Neural cell (in vitro differentiated cells): ENCODE data around the gene DFFA. TPM values are rescaled to one million over a fixed set of nuclear protein-coding genes. Genes with fewer than 3 reads are reported as not detected.

Source experiments
- H2AFZ ChIP-seq: fragments of 200-600, 300-800 bp; sonication (generic), shearing (Covaris generic); 2 replicates; pipeline ENCODE4 v1.6.0; 2014; ENCODE audit warnings: low read depth, mild to moderate bottlenecking, antibody characterized with exemption, low read length, moderate library complexity
- H3F3A ChIP-seq: fragments of 200-600 bp; shearing (Covaris generic); 2 replicates; pipeline ENCODE4 v1.6.1; 2016; ENCODE audit warnings: mild to moderate bottlenecking, moderate library complexity, mixed read lengths, antibody characterized with exemption, low read length; ENCODE audit not compliant: insufficient read depth, poor library complexity, severe bottlenecking
- H3K27ac ChIP-seq: fragments of 200-600, 300-800 bp; sonication (generic), shearing (Covaris generic); 2 replicates; pipeline ENCODE4 v1.5.1; 2014; ENCODE audit warnings: mild to moderate bottlenecking, low read length, moderate library complexity
- H3K27me3 ChIP-seq: fragments of 300-800, 200-600 bp; sonication (generic), shearing (Covaris generic); 2 replicates; pipeline ENCODE4 v1.6.0; 2014; ENCODE audit warnings: mild to moderate bottlenecking, low read depth, low read length, moderate library complexity; ENCODE audit not compliant: insufficient read depth
- H3K36me3 ChIP-seq: fragments of 300-800, 200-600 bp; sonication (generic), shearing (Covaris generic); 2 replicates; pipeline ENCODE4 v1.5.1; 2014; ENCODE audit warnings: mild to moderate bottlenecking, antibody characterized with exemption, low read length, moderate library complexity; ENCODE audit not compliant: insufficient read depth
- H3K4me2 ChIP-seq: fragments of 300-800, 200-600 bp; sonication (generic), shearing (Covaris generic); 2 replicates; pipeline ENCODE4 v1.6.0; 2014; ENCODE audit warnings: mild to moderate bottlenecking, low read length
- H3K4me3 ChIP-seq: fragments of 300-800, 200-600 bp; sonication (generic), shearing (Covaris generic); 2 replicates; pipeline ENCODE4 v1.5.1; 2014; ENCODE audit warnings: mild to moderate bottlenecking, low read length, moderate library complexity
- H3K79me2 ChIP-seq: fragments of 200-600 bp; shearing (Covaris generic); replicated peaks from 2 replicates; pipeline ENCODE4 v1.6.0; 2014; ENCODE audit warnings: mild to moderate bottlenecking, low read length, moderate library complexity; ENCODE audit not compliant: insufficient read depth
- H3K9ac ChIP-seq: fragments of 300-800, 200-600 bp; sonication (generic), shearing (Covaris generic); 2 replicates; pipeline ENCODE4 v1.6.1; 2016; ENCODE audit warnings: mild to moderate bottlenecking, low read length, mixed read lengths
- H3K9me2 ChIP-seq: fragments of 200-600 bp; shearing (Covaris generic); 2 replicates; pipeline ENCODE4 v1.6.1; 2016; ENCODE audit warnings: mild to moderate bottlenecking, low read length, mixed read lengths; ENCODE audit not compliant: insufficient read depth
- H3K9me3 ChIP-seq: fragments of 200-600, 300-800 bp; sonication (generic), shearing (Covaris generic); 2 replicates; pipeline ENCODE4 v1.6.1; 2016; ENCODE audit warnings: mild to moderate bottlenecking, mixed run types, low read length, moderate library complexity, mixed read lengths
- H4K20me1 ChIP-seq: fragments of 200-600 bp; shearing (Covaris generic); 2 replicates; pipeline ENCODE4 v1.6.1; 2016; ENCODE audit warnings: mild to moderate bottlenecking, mixed run types; ENCODE audit not compliant: insufficient read depth
- EP300 ChIP-seq: fragments of 450-650 bp; conservative IDR thresholded peaks from 2 replicates; pipeline ENCODE4 v1.6.1; 2014; ENCODE audit warnings: antibody characterized with exemption, mild to moderate bottlenecking, moderate library complexity; ENCODE audit not compliant: poor library complexity, severe bottlenecking
- EZH2 ChIP-seq: fragments of 200-600, 300-800 bp; shearing (Covaris generic), sonication (generic); IDR thresholded peaks from 2 replicates; pipeline ENCODE4 v1.6.1; 2014; ENCODE audit warnings: antibody characterized with exemption, low read length, borderline replicate concordance, mild to moderate bottlenecking; ENCODE audit not compliant: insufficient read depth, poor library complexity, severe bottlenecking
- MXI1 ChIP-seq: fragments of 450-650 bp; conservative IDR thresholded peaks from 2 replicates; pipeline ENCODE4 v1.6.1; 2014; ENCODE audit warnings: antibody characterized with exemption, mild to moderate bottlenecking; ENCODE audit not compliant: poor library complexity, severe bottlenecking
- POLR2AphosphoS5 ChIP-seq: IDR thresholded peaks from 2 replicates; pipeline ENCODE4 v1.6.1; 2012
- RAD21 ChIP-seq: fragments of 450-650 bp; conservative IDR thresholded peaks from 2 replicates; pipeline ENCODE4 v1.6.1; 2014; ENCODE audit warnings: antibody characterized with exemption, mild to moderate bottlenecking, moderate library complexity
- SMC3 ChIP-seq: fragments of 450-650 bp; conservative IDR thresholded peaks from 2 replicates; pipeline ENCODE4 v1.6.1; 2014; ENCODE audit warnings: antibody characterized with exemption, mild to moderate bottlenecking, moderate library complexity; ENCODE audit not compliant: poor library complexity
- TAF1 ChIP-seq: IDR thresholded peaks from 2 replicates; pipeline ENCODE4 v1.6.1; 2012; ENCODE audit warnings: low read depth
- polyA plus RNA-seq: library from polyadenylated mRNA; depleted of rRNA; stranded (reverse); fragments of >200 nt; gene quantifications from 2 replicates; pipeline ENCODE4 v1.2.3, GENCODE V29; 2014
- TF ChIP-seq, protein P1 (sequence below): IDR thresholded peaks from 2 replicates; pipeline ENCODE4 v1.6.1; 2012; ENCODE audit warnings: borderline replicate concordance
- TF ChIP-seq, protein P2 (sequence below): fragments of 450-650 bp; IDR thresholded peaks from 2 replicates; pipeline ENCODE4 v1.5.1; 2014; ENCODE audit warnings: antibody characterized with exemption, mild to moderate bottlenecking, moderate library complexity; ENCODE audit not compliant: poor library complexity, severe bottlenecking

DFFA gene
- polyA plus RNA-seq, 1 donor from 2014 or later, result 32.7 TPM

DNA sequence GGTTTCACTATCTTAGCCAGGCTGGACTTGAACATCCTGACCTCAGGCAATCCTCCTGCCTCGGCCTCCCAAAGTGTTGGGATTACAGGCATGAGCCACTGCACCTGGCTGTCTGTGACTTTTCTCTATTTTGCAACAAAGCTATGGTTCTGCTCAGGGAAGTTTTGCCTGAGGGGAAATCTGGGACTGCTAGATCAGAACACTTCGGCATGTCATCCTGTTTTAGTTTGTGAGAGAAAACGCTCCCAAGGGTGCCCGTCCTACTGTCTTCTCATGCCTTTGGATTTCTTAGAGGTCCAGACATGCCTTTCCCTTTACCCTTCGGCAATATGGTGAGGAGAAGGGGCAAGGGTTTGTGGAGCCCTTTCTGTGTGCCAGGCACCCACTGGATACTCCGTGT, 28.1 kb downstream of the DFFA start (continued):
- TF ChIP-seq SMC3 (no peak), MXI1 (no peak)

DNA sequence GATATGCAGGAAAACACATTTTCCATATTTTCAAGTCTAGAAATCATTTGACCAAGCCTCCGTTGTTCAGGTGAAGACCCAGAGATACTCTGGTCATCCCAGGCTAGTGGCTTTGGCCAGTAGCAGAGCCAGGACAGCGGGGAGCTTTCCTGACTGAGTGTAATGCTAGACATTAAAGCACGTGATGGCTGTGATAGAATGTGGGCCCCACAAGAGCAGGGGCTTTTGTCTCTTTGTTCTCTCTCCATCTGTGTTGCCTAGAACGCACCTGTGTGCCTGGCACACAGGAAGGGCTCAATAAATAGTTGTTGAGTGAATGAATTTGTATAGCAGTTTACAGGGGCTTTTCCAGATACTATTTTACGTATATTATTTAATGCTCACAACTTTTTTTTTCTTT, 31.5 kb downstream of the DFFA start:
- Histone ChIP-seq H3K9ac (no peak overlapping the region), H2AFZ (no peak overlapping the region), H3K79me2 (no peaks in the 10 kb centered on the region), H3K9me3 (no peaks in the 10 kb centered on the region), H3K27me3 (no peaks in the 10 kb centered on the region), H3K4me3 (no peak overlapping the region), H3K27ac (no peak overlapping the region), H3K36me3 (no peaks in the 10 kb centered on the region), H3K4me2 (no peak overlapping the region), H3K9me2 (no peaks in the 10 kb centered on the region), H4K20me1 (no peaks in the 10 kb centered on the region), H3F3A (no peaks in the 10 kb centered on the region)
- TF ChIP-seq TAF1, result no peak

DNA sequence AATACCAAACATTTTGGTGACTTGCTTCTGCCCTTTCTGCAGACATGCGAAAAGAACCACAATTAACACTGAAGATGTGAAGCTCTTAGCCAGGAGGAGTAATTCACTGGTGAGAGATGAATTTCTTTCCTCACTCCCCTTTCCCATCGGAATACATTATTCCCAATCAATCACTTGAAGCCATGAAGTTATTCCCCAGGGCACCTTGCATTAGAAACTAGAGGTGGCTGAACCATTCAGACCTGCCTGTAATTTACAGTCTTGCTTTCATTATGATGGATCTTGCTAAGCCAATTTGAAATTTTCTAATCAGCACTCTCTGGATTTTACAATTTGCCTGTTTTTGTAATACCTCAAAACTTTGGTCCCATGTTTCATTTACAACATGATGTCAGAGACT, 32.0 kb downstream of the DFFA start:
- TF ChIP-seq SMC3, result no peak
- TF ChIP-seq RAD21, result no peak
- TF ChIP-seq, protein P1, sequence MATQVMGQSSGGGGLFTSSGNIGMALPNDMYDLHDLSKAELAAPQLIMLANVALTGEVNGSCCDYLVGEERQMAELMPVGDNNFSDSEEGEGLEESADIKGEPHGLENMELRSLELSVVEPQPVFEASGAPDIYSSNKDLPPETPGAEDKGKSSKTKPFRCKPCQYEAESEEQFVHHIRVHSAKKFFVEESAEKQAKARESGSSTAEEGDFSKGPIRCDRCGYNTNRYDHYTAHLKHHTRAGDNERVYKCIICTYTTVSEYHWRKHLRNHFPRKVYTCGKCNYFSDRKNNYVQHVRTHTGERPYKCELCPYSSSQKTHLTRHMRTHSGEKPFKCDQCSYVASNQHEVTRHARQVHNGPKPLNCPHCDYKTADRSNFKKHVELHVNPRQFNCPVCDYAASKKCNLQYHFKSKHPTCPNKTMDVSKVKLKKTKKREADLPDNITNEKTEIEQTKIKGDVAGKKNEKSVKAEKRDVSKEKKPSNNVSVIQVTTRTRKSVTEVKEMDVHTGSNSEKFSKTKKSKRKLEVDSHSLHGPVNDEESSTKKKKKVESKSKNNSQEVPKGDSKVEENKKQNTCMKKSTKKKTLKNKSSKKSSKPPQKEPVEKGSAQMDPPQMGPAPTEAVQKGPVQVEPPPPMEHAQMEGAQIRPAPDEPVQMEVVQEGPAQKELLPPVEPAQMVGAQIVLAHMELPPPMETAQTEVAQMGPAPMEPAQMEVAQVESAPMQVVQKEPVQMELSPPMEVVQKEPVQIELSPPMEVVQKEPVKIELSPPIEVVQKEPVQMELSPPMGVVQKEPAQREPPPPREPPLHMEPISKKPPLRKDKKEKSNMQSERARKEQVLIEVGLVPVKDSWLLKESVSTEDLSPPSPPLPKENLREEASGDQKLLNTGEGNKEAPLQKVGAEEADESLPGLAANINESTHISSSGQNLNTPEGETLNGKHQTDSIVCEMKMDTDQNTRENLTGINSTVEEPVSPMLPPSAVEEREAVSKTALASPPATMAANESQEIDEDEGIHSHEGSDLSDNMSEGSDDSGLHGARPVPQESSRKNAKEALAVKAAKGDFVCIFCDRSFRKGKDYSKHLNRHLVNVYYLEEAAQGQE, result no peak
- TF ChIP-seq MXI1, result no peak
- TF ChIP-seq, protein P2, sequence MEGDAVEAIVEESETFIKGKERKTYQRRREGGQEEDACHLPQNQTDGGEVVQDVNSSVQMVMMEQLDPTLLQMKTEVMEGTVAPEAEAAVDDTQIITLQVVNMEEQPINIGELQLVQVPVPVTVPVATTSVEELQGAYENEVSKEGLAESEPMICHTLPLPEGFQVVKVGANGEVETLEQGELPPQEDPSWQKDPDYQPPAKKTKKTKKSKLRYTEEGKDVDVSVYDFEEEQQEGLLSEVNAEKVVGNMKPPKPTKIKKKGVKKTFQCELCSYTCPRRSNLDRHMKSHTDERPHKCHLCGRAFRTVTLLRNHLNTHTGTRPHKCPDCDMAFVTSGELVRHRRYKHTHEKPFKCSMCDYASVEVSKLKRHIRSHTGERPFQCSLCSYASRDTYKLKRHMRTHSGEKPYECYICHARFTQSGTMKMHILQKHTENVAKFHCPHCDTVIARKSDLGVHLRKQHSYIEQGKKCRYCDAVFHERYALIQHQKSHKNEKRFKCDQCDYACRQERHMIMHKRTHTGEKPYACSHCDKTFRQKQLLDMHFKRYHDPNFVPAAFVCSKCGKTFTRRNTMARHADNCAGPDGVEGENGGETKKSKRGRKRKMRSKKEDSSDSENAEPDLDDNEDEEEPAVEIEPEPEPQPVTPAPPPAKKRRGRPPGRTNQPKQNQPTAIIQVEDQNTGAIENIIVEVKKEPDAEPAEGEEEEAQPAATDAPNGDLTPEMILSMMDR, result no peak
- no peak for TF ChIP-seq EP300
- TF ChIP-seq EZH2, result no peak
- no peak for TF ChIP-seq POLR2AphosphoS5
- no peak for TF ChIP-seq TAF1
- no peaks in the 10 kb centered on the region for H4K20me1 ChIP-seq
- no peaks in the 10 kb centered on the region for H3K9me2 ChIP-seq
- H2AFZ ChIP-seq, result no peak overlapping the region
- H3K9ac ChIP-seq, result no peak overlapping the region
- H3K27me3 ChIP-seq, result no peaks in the 10 kb centered on the region
- H3F3A ChIP-seq, result no peaks in the 10 kb centered on the region
- no peak overlapping the region for H3K27ac ChIP-seq
- H3K36me3 ChIP-seq, result no peaks in the 10 kb centered on the region
- H3K4me3 ChIP-seq, result no peak overlapping the region
- no peak overlapping the region for H3K4me2 ChIP-seq
- H3K9me3 ChIP-seq, result no peaks in the 10 kb centered on the region
- no peaks in the 10 kb centered on the region for H3K79me2 ChIP-seq
